PC-3 (cell line): ENCODE measurements around the gene ZDHHC5. TPM values are rescaled to one million over a fixed set of nuclear protein-coding genes. Genes with fewer than 3 reads are reported as not detected.

Source experiments
- ATAC-seq: fragments of 200-7000 bp; cut with Tn5 transposase; 2 replicates; pipeline ENCODE4 v1.9.1; 2020; ENCODE audit warnings: mild to moderate bottlenecking, moderate library complexity
- BruUV-seq: library from RNA; stranded (reverse); fragments of 400-500 nt; replicated peaks from 2 replicates; lab custom pipeline; 2021; lab: Mats Ljungman, UMichigan
- CTCF ChIA-PET: fragments of 300-600 bp; sonication (Branson Sonifier 250); formaldehyde crosslinking; loops from one replicate; lab custom pipeline; 2022; ENCODE audit warnings: antibody characterized with exemption; lab: Charles Lee
- POLR2A ChIA-PET: fragments of 300-600 bp; sonication (Branson Sonifier 250); formaldehyde crosslinking; loops from one replicate; lab custom pipeline; 2022; ENCODE audit warnings: antibody characterized with exemption; ENCODE audit not compliant: unreplicated experiment; lab: Charles Lee
- DNase-seq: peaks from one replicate; pipeline ENCODE4 v3.0.0-alpha.2; 2015
- H2AFZ ChIP-seq: fragments of 300-600 bp; sonication (generic); 2 replicates; pipeline ENCODE4 v1.6.0; 2016; ENCODE audit warnings: antibody characterized with exemption, low read length
- H3F3A ChIP-seq: fragments of 300-600 bp; sonication (generic); one replicate; pipeline ENCODE4 v1.6.0; 2017; ENCODE audit warnings: antibody characterized with exemption, low read length, control low read depth, mild to moderate bottlenecking; ENCODE audit not compliant: unreplicated experiment
- H3K27ac ChIP-seq: fragments of 300-600 bp; sonication (generic); 2 replicates; pipeline ENCODE4 v1.5.1; 2016; ENCODE audit warnings: mild to moderate bottlenecking, low read length
- H3K27me3 ChIP-seq: fragments of 300-600 bp; sonication (generic); 2 replicates; pipeline ENCODE4 v1.6.1; 2016; ENCODE audit warnings: low read length, mixed read lengths
- H3K36me3 ChIP-seq: fragments of 300-600 bp; sonication (generic); 2 replicates; pipeline ENCODE4 v1.6.1; 2016; ENCODE audit warnings: low read depth, mixed run types, low read length, mixed read lengths
- H3K4me1 ChIP-seq: fragments of 300-600 bp; sonication (generic); 2 replicates; pipeline ENCODE4 v1.5.1; 2016; ENCODE audit warnings: low read length; ENCODE audit not compliant: insufficient read depth
- H3K4me2 ChIP-seq: fragments of 300-600 bp; sonication (generic); 2 replicates; pipeline ENCODE4 v1.6.0; 2016; ENCODE audit warnings: low read length
- H3K4me3 ChIP-seq: fragments of 300-600 bp; sonication (generic); 2 replicates; pipeline ENCODE4 v1.5.1; 2016; ENCODE audit warnings: mild to moderate bottlenecking, low read length, mixed read lengths
- H3K79me2 ChIP-seq: fragments of 300-600 bp; sonication (generic); 2 replicates; pipeline ENCODE4 v1.6.1; 2017; ENCODE audit warnings: low read length, mixed read lengths
- H3K9ac ChIP-seq: fragments of 300-600 bp; sonication (generic); 2 replicates; pipeline ENCODE4 v1.6.0; 2016; ENCODE audit warnings: mild to moderate bottlenecking, low read length
- H3K9me2 ChIP-seq: fragments of 300-600 bp; sonication (generic); replicated peaks from 2 replicates; pipeline ENCODE4 v1.6.1; 2016; ENCODE audit warnings: mixed run types, low read length, mixed read lengths
- H3K9me3 ChIP-seq: fragments of 300-600 bp; sonication (generic); 2 replicates; pipeline ENCODE4 v1.6.1; 2016; ENCODE audit warnings: low read length, mixed read lengths
- H4K20me1 ChIP-seq: fragments of 300-600 bp; sonication (generic); 2 replicates; pipeline ENCODE4 v1.6.1; 2016; ENCODE audit warnings: low read length, mixed read lengths
- CTCF ChIP-seq: fragments of 300-600 bp; sonication (generic); conservative IDR thresholded peaks from 2 replicates; pipeline ENCODE4 v1.5.1; 2017; ENCODE audit warnings: antibody characterized with exemption, low read depth, mild to moderate bottlenecking, low read length
- EZH2 ChIP-seq: fragments of 300-600 bp; sonication (generic); IDR thresholded peaks from one replicate; pipeline ENCODE4 v1.6.1; 2017; ENCODE audit warnings: antibody characterized with exemption, mild to moderate bottlenecking, low read length; ENCODE audit not compliant: unreplicated experiment
- EZH2phosphoT487 ChIP-seq: fragments of 300-600 bp; sonication (generic); IDR thresholded peaks from 2 replicates; pipeline ENCODE4 v1.6.1; 2018; ENCODE audit warnings: mild to moderate bottlenecking, antibody characterized with exemption, low read length, borderline replicate concordance
- intact Hi-C: fragments of 100-400 bp; cut with micrococcal nuclease; formaldehyde crosslinking; loops from 2 replicates; pipeline ENCODE4 v1.9.0; 2023
- total RNA-seq: library from RNA; depleted of rRNA; stranded (reverse); fragments of >200 nt; gene quantifications from 2 replicates; pipeline ENCODE4 v1.2.3, GENCODE V29; 2014

Gene ZDHHC5
- total RNA-seq, 1 experiment from 2014 or later: 86.7 TPM

- Histone ChIP-seq H3F3A (no peaks in the 10 kb centered on the region), H3K4me2 (peak within 1 kb of the TSS; percentile 96), H3K9me3 (no peaks in the 10 kb centered on the region), H2AFZ (peak within 1 kb of the TSS; percentile 76), H3K27ac (0 out of 2 replicates have a peak within 1 kb of the TSS, but pooled peaks have one; percentile 11), H3K9me2 (no peaks in the 10 kb centered on the region), H4K20me1 (0 out of 2 replicates have a peak, but pooled peaks cover 3% of the 10 kb centered on the region), H3K9ac (peak within 1 kb of the TSS; percentile 82), H3K27me3 (no peaks in the 10 kb centered on the region), H3K36me3 (peaks cover 21% of the 10 kb centered on the region), H3K4me3 (peak within 1 kb of the TSS; percentile 94), H3K4me1 (peaks cover 8% of the 10 kb centered on the region), H3K79me2 (peaks cover 32% of the 10 kb centered on the region)
- POLR2A ChIA-PET: interaction anchor here (0.6 kb wide), 1 partner anchor 216 kb away, joined by 3 read pairs; no protein-coding TSS in a partner anchor
- peak; percentile 98 for ATAC-seq
- BruUV-seq: no TSS peak
- CTCF ChIA-PET: no interaction called here
- DNase-seq: peak; percentile 100
- TF ChIP-seq EZH2phosphoT487 (no peak), EZH2 (no peak)
- intact Hi-C loops: loop anchor here (1.0 kb wide), 2 partner anchors 10 to 55 kb away; partner anchors contain the start of genes MED19 and TMX2
These were observed 10.5 kb upstream of the ZDHHC5 start, which contains the start of gene CLP1 for GRCh38 chr11:57657194-57658022. CLP1 (plus strand) TSS chr11:57657762; CDS start chr11:57659477, 1,715 bp downstream.

- Histone ChIP-seq H3K9ac (peak overlapping the region; percentile 82), H3K27ac (no peak overlapping the region), H3K4me1 (peaks cover 8% of the 10 kb centered on the region), H3K79me2 (peaks cover 32% of the 10 kb centered on the region), H3K9me2 (no peaks in the 10 kb centered on the region), H3K27me3 (no peaks in the 10 kb centered on the region), H3K4me3 (peak overlapping the region; percentile 94), H3K36me3 (peaks cover 21% of the 10 kb centered on the region), H3F3A (no peaks in the 10 kb centered on the region), H3K4me2 (peak overlapping the region; percentile 96), H3K9me3 (no peaks in the 10 kb centered on the region), H4K20me1 (0 out of 2 replicates have a peak, but pooled peaks cover 3% of the 10 kb centered on the region), H2AFZ (peak overlapping the region; percentile 76)
- no peak for DNase-seq
- ChIA-PET CTCF (no interaction called here), POLR2A (interaction anchor here (0.6 kb wide), 1 partner anchor 216 kb away, joined by 3 read pairs; no protein-coding TSS in a partner anchor)
- ATAC-seq: no peak
- TF ChIP-seq CTCF (no peak), EZH2phosphoT487 (no peak), EZH2 (no peak)
- TSS peak; percentile 87 for BruUV-seq
- intact Hi-C loops: no loop called here
These were observed 9.9 kb upstream of the ZDHHC5 start for GRCh38 chr11:57658023-57658361.

- H3F3A ChIP-seq: no peaks in the 10 kb centered on the region
- no TSS peak for BruUV-seq
- CTCF ChIA-PET: no interaction called here
These were observed 8.2 kb upstream of the ZDHHC5 start for GRCh38 chr11:57659669-57660068.

More at GRCh38 chr11:57659669-57660068, 8.2 kb upstream of the ZDHHC5 start:
- no peaks in the 10 kb centered on the region for H3K9me2 ChIP-seq
- intact Hi-C loops: no loop called here
- H3K9ac ChIP-seq: no peak overlapping the region
- H3K27ac ChIP-seq: no peak overlapping the region
- DNase-seq (no peak), ATAC-seq (no peak)
- peaks cover 21% of the 10 kb centered on the region for H3K36me3 ChIP-seq
- H4K20me1 ChIP-seq: 0 out of 2 replicates have a peak, but pooled peaks cover 3% of the 10 kb centered on the region
- no peak overlapping the region for H3K4me2 ChIP-seq
- no peaks in the 10 kb centered on the region for H3K9me3 ChIP-seq
- H3K27me3 ChIP-seq: no peaks in the 10 kb centered on the region
- no peak for TF ChIP-seq EZH2phosphoT487
- TF ChIP-seq CTCF: no peak
- no peak for TF ChIP-seq EZH2
- H3K4me3 ChIP-seq: no peak overlapping the region
- POLR2A ChIA-PET: no interaction called here
- H3K79me2 ChIP-seq: peaks cover 32% of the 10 kb centered on the region
- no peak overlapping the region for H2AFZ ChIP-seq
- H3K4me1 ChIP-seq: peaks cover 8% of the 10 kb centered on the region
